Measurements from ENCODE around the gene GCSH.
A peak's percentile ranks its signal among the peaks of the same experiment; 100 is the strongest.

Gene GCSH

DNA sequence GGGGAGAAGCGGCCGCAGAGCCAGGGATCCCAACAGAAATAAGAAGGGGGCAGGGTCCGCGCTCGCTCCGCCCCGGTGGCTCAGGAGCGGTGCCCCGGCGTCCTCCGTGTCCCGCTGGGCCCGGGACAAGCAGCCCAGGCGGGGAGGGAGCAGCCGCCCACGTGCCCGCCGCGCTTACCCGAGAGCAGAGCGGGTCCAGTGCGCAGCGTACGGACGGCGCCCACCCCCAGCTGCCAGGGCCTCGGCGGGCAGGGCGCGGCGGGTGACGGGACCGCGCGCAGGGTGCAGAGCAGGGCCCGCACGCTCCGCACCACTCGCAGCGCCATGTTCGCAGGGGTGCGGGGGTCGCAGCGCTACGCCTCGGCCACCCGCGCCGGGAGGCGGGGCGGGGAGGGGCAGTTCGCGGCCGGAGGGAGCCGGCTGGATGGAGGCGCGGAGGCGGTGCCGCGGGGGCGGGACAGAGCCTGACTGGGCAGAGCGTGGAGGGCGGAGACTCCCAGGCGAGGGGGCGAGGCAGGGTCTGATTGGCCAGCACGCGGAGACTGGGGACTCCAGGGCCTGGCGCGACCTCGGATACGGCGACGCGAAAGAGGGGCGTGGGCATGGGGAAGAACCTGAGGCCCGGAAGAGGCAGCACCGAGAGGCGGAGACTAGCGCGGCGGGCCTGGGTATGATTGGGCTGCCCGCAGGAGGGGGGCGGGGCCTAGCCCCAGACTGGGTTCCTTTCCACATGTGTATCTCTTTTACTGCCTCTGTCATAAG is at the start of gene GCSH:
Gene GCSH (minus strand): TSS at position 443 of the 762 bp plus-strand sequence. CDS start 117 bp downstream, at position 326.
- DNase-seq: peak; percentile 98
- in situ Hi-C loops (cut with HindIII; ENCODE audit: low pct_ligation_motif_present, low sequenced_read_pairs): no loop called here
- Histone ChIP-seq H3K4me3 (ENCODE audit: low read depth, low read length) (peak within 1 kb of the TSS; percentile 75), H3K27ac (peak within 1 kb of the TSS; percentile 57), H3K36me3 (replicated peaks) (no peaks in the 10 kb centered on the region), H3K27me3 (replicated peaks) (no peaks in the 10 kb centered on the region)
- TF ChIP-seq, protein P1, sequence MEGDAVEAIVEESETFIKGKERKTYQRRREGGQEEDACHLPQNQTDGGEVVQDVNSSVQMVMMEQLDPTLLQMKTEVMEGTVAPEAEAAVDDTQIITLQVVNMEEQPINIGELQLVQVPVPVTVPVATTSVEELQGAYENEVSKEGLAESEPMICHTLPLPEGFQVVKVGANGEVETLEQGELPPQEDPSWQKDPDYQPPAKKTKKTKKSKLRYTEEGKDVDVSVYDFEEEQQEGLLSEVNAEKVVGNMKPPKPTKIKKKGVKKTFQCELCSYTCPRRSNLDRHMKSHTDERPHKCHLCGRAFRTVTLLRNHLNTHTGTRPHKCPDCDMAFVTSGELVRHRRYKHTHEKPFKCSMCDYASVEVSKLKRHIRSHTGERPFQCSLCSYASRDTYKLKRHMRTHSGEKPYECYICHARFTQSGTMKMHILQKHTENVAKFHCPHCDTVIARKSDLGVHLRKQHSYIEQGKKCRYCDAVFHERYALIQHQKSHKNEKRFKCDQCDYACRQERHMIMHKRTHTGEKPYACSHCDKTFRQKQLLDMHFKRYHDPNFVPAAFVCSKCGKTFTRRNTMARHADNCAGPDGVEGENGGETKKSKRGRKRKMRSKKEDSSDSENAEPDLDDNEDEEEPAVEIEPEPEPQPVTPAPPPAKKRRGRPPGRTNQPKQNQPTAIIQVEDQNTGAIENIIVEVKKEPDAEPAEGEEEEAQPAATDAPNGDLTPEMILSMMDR (IDR thresholded peaks at IDR 0.05; ENCODE audit: low read depth, low read length, missing control alignments): no peak

DNA sequence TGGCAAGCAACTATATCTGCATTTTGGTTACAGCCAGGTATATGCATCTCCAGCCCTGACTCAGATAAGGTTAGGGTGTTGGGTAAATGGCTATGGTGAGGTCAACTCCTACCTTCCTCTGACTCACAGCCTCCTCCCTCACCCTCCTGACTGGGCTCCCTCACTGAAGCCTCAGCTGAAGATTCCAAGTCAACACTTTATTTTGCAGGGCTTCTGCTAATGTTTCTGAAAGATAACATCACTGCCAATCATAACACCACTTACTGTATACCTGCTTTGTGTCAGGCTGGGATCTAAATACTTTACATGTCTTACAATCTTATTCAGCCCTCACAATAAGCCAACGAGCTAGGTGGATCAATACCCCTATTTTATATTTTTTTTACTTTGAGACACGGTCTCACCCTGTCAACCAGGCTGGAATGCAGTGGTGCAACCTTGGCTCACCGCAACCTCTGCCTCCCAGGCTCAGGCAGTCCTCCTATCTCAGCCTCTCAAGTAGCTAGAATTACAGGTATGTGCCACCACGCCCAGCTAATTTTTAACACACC is 47.8 kb upstream of the GCSH start:
- TF ChIP-seq, protein P1 (IDR thresholded peaks at IDR 0.05; ENCODE audit: low read depth, low read length, missing control alignments): no peak
- no peaks in the 10 kb centered on the region for H3K36me3 ChIP-seq (replicated peaks)
- no peak overlapping the region for H3K27ac ChIP-seq
- no peaks in the 10 kb centered on the region for H3K27me3 ChIP-seq (replicated peaks)
- in situ Hi-C loops (cut with HindIII; ENCODE audit: low pct_ligation_motif_present, low sequenced_read_pairs): no loop called here
- DNase-seq: no peak
- no peak overlapping the region for H3K4me3 ChIP-seq (ENCODE audit: low read depth, low read length)

DNA sequence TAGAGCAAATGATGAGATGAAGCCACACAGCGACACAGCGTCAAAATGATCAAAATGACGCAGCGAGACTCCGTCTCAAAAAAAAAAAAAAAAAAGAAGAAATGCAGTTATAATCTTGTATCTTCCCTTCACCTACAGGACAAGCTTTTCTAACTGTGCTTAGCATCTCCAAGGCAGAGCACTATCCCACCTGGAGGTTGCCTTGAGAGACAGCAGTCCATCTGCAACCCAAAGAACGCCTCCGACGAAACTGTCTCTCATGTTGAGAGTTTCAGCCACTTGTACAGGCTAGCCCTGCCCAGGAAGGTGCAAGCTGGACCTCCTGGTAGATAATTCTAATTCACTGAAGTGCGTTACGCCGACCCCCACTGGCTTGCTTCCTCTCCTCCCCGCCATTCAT is 46.7 kb upstream of the GCSH start:
- no peak overlapping the region for H3K27ac ChIP-seq
- in situ Hi-C loops (cut with HindIII; ENCODE audit: low pct_ligation_motif_present, low sequenced_read_pairs): no loop called here

DNA sequence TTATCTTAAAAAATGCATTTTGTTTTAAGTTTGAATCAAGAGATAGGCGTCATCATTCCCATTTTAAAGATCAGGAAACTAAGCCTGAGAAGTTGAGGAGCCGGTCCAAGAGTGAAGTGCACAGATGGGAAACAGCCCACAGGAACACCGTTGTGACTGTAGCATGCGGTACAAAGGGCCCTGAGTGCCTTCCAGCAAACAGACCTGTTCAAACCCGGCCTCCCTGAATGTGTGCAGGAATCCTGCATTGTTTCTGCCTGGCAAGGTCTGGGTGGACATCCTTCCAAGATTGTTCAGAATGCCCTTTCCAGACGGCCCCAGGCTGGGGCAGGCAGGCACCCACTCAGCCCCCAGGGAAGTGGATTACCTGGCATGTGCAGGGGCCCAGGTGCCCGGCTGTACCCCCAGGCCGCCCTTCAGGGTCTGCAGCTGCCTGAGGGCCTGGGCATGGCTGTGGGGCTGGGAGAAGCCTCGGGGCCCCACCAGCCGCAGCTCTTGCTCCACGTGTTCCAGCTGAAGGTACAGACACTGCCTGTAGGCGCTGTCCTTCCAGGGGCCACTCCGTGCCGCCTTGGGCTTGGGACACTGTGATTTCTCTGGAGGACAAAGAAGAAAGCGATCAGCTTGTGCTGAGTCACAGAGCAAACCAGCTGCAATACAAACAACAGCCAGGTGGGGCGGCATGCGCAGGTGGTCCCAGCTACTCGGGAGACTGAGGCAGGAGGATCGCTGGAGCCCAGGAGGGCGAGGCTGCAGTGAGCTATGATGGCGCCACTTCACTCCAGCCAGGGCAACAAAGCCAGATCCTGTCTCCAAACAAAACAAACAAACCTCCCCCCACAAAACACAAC is 45.0 kb upstream of the GCSH start:
- H3K27ac ChIP-seq: no peak overlapping the region
- in situ Hi-C loops (cut with HindIII; ENCODE audit: low pct_ligation_motif_present, low sequenced_read_pairs): no loop called here
- DNase-seq: no peak

More for the DNA sequence above, 46.7 kb upstream of the GCSH start:
- H3K36me3 ChIP-seq (replicated peaks): no peaks in the 10 kb centered on the region
- TF ChIP-seq, protein P1 (IDR thresholded peaks at IDR 0.05; ENCODE audit: low read depth, low read length, missing control alignments): no peak
- DNase-seq: no peak
- no peak overlapping the region for H3K4me3 ChIP-seq (ENCODE audit: low read depth, low read length)
- H3K27me3 ChIP-seq (replicated peaks): no peaks in the 10 kb centered on the region

DNA sequence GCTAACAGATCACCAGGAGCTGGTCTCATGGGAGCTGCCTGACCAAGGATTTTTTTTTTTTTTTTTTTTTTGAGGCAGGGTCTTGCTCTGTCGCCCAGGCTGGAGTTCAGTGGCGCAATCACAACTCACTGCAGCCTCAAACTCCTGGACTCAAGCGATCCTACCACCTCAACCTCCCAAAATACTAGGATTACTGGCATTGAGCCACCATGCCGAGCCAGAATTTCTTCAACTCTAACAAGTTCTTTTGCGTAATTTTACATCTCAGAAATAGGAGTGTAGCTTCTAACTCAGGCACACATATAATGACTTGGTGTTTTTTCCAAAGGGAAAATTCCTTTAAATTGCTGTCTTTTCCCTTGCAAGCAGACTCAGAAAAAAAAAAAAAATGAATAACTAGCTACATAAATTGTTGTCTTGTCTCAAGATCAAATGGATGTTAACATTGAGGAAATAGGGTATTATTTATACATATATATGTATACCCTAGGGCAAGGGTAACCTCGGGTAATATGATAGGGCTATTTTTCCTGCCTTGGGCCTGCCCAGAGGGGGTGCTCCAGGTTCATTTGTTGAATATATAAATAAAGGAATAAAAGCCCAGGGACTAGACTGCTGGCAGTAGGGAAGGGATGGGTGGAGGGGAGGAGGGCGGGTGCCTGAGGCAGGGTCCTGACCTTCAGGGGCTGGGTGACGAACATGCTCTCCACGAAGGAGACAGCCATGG is 42.8 kb upstream of the GCSH start:
- no peak for DNase-seq
- no peak overlapping the region for H3K27ac ChIP-seq
- in situ Hi-C loops (cut with HindIII; ENCODE audit: low pct_ligation_motif_present, low sequenced_read_pairs): no loop called here
- no peak overlapping the region for H3K4me3 ChIP-seq (ENCODE audit: low read depth, low read length)
- TF ChIP-seq, protein P1 (IDR thresholded peaks at IDR 0.05; ENCODE audit: low read depth, low read length, missing control alignments): no peak
- H3K36me3 ChIP-seq (replicated peaks): no peaks in the 10 kb centered on the region
- no peaks in the 10 kb centered on the region for H3K27me3 ChIP-seq (replicated peaks)

More for the DNA sequence above, 45.0 kb upstream of the GCSH start:
- TF ChIP-seq, protein P1 (IDR thresholded peaks at IDR 0.05; ENCODE audit: low read depth, low read length, missing control alignments): peak; percentile 48
- no peaks in the 10 kb centered on the region for H3K36me3 ChIP-seq (replicated peaks)
- H3K4me3 ChIP-seq (ENCODE audit: low read depth, low read length): no peak overlapping the region
- H3K27me3 ChIP-seq (replicated peaks): no peaks in the 10 kb centered on the region

Measured in brain microvascular endothelial cell (primary cell).